ENCODE measurements around the gene TMEM132A.

DNA sequence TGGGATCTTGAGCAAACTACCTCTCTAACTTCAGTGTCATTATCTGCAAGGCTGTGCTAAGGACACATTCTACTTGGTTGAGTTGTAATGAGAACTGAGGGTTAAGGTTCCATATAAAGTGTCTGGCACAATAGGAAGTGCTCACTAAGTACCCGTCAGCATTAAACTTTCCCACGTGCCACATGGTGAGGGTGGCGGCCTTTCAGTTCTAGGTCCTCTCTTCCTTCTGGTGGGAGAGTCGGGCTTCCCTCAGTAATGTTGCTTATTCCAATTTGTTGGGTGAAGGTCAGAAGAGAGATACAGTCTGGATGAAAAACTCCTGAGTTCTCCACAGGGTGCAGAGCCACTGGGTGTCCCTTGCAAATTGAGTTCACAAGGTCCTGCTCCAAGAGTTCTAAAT, 42.6 kb downstream of the TMEM132A start:
- TF ChIP-seq, protein P1, sequence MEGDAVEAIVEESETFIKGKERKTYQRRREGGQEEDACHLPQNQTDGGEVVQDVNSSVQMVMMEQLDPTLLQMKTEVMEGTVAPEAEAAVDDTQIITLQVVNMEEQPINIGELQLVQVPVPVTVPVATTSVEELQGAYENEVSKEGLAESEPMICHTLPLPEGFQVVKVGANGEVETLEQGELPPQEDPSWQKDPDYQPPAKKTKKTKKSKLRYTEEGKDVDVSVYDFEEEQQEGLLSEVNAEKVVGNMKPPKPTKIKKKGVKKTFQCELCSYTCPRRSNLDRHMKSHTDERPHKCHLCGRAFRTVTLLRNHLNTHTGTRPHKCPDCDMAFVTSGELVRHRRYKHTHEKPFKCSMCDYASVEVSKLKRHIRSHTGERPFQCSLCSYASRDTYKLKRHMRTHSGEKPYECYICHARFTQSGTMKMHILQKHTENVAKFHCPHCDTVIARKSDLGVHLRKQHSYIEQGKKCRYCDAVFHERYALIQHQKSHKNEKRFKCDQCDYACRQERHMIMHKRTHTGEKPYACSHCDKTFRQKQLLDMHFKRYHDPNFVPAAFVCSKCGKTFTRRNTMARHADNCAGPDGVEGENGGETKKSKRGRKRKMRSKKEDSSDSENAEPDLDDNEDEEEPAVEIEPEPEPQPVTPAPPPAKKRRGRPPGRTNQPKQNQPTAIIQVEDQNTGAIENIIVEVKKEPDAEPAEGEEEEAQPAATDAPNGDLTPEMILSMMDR (IDR thresholded peaks at IDR 0.05), result no peak
- TF ChIP-seq POLR2AphosphoS5 (IDR thresholded peaks at IDR 0.05; ENCODE audit: insufficient read depth in 1 of 2, low read depth in 1 of 2) (no peak), POLR2A (IDR thresholded peaks at IDR 0.05) (no peak)

Data from vagina (tissue), 2 donors.